PC-3 (cell line): ENCODE measurements around the gene SLC7A6. TPM values are rescaled to one million over a fixed set of nuclear protein-coding genes. Genes with fewer than 3 reads are reported as not detected.

Source experiments
- ATAC-seq: fragments of 200-7000 bp; cut with Tn5 transposase; 2 replicates; pipeline ENCODE4 v1.9.1; 2020; ENCODE audit warnings: mild to moderate bottlenecking, moderate library complexity
- BruUV-seq: library from RNA; stranded (reverse); fragments of 400-500 nt; replicated peaks from 2 replicates; lab custom pipeline; 2021; lab: Mats Ljungman, UMichigan
- CTCF ChIA-PET: fragments of 300-600 bp; sonication (Branson Sonifier 250); formaldehyde crosslinking; loops from one replicate; lab custom pipeline; 2022; ENCODE audit warnings: antibody characterized with exemption; lab: Charles Lee
- POLR2A ChIA-PET: fragments of 300-600 bp; sonication (Branson Sonifier 250); formaldehyde crosslinking; loops from one replicate; lab custom pipeline; 2022; ENCODE audit warnings: antibody characterized with exemption; ENCODE audit not compliant: unreplicated experiment; lab: Charles Lee
- DNase-seq: peaks from one replicate; pipeline ENCODE4 v3.0.0-alpha.2; 2015
- H2AFZ ChIP-seq: fragments of 300-600 bp; sonication (generic); 2 replicates; pipeline ENCODE4 v1.6.0; 2016; ENCODE audit warnings: antibody characterized with exemption, low read length
- H3F3A ChIP-seq: fragments of 300-600 bp; sonication (generic); one replicate; pipeline ENCODE4 v1.6.0; 2017; ENCODE audit warnings: antibody characterized with exemption, low read length, control low read depth, mild to moderate bottlenecking; ENCODE audit not compliant: unreplicated experiment
- H3K27ac ChIP-seq: fragments of 300-600 bp; sonication (generic); 2 replicates; pipeline ENCODE4 v1.5.1; 2016; ENCODE audit warnings: mild to moderate bottlenecking, low read length
- H3K27me3 ChIP-seq: fragments of 300-600 bp; sonication (generic); 2 replicates; pipeline ENCODE4 v1.6.1; 2016; ENCODE audit warnings: low read length, mixed read lengths
- H3K36me3 ChIP-seq: fragments of 300-600 bp; sonication (generic); 2 replicates; pipeline ENCODE4 v1.6.1; 2016; ENCODE audit warnings: low read depth, mixed run types, low read length, mixed read lengths
- H3K4me1 ChIP-seq: fragments of 300-600 bp; sonication (generic); 2 replicates; pipeline ENCODE4 v1.5.1; 2016; ENCODE audit warnings: low read length; ENCODE audit not compliant: insufficient read depth
- H3K4me2 ChIP-seq: fragments of 300-600 bp; sonication (generic); 2 replicates; pipeline ENCODE4 v1.6.0; 2016; ENCODE audit warnings: low read length
- H3K4me3 ChIP-seq: fragments of 300-600 bp; sonication (generic); 2 replicates; pipeline ENCODE4 v1.5.1; 2016; ENCODE audit warnings: mild to moderate bottlenecking, low read length, mixed read lengths
- H3K79me2 ChIP-seq: fragments of 300-600 bp; sonication (generic); 2 replicates; pipeline ENCODE4 v1.6.1; 2017; ENCODE audit warnings: low read length, mixed read lengths
- H3K9ac ChIP-seq: fragments of 300-600 bp; sonication (generic); 2 replicates; pipeline ENCODE4 v1.6.0; 2016; ENCODE audit warnings: mild to moderate bottlenecking, low read length
- H3K9me2 ChIP-seq: fragments of 300-600 bp; sonication (generic); replicated peaks from 2 replicates; pipeline ENCODE4 v1.6.1; 2016; ENCODE audit warnings: mixed run types, low read length, mixed read lengths
- H3K9me3 ChIP-seq: fragments of 300-600 bp; sonication (generic); 2 replicates; pipeline ENCODE4 v1.6.1; 2016; ENCODE audit warnings: low read length, mixed read lengths
- H4K20me1 ChIP-seq: fragments of 300-600 bp; sonication (generic); 2 replicates; pipeline ENCODE4 v1.6.1; 2016; ENCODE audit warnings: low read length, mixed read lengths
- CTCF ChIP-seq: fragments of 300-600 bp; sonication (generic); conservative IDR thresholded peaks from 2 replicates; pipeline ENCODE4 v1.5.1; 2017; ENCODE audit warnings: antibody characterized with exemption, low read depth, mild to moderate bottlenecking, low read length
- EZH2 ChIP-seq: fragments of 300-600 bp; sonication (generic); IDR thresholded peaks from one replicate; pipeline ENCODE4 v1.6.1; 2017; ENCODE audit warnings: antibody characterized with exemption, mild to moderate bottlenecking, low read length; ENCODE audit not compliant: unreplicated experiment
- EZH2phosphoT487 ChIP-seq: fragments of 300-600 bp; sonication (generic); IDR thresholded peaks from 2 replicates; pipeline ENCODE4 v1.6.1; 2018; ENCODE audit warnings: mild to moderate bottlenecking, antibody characterized with exemption, low read length, borderline replicate concordance
- intact Hi-C: fragments of 100-400 bp; cut with micrococcal nuclease; formaldehyde crosslinking; loops from 2 replicates; pipeline ENCODE4 v1.9.0; 2023
- total RNA-seq: library from RNA; depleted of rRNA; stranded (reverse); fragments of >200 nt; gene quantifications from 2 replicates; pipeline ENCODE4 v1.2.3, GENCODE V29; 2014

The SLC7A6 gene
- total RNA-seq, 1 experiment from 2014 or later, result 24.7 TPM

- ATAC-seq (no peak), DNase-seq (no peak)
- Histone ChIP-seq H3K9me3 (no peaks in the 10 kb centered on the region), H3K9me2 (no peaks in the 10 kb centered on the region), H3K4me2 (no peak overlapping the region), H4K20me1 (no peaks in the 10 kb centered on the region), H3K4me1 (peaks cover 6% of the 10 kb centered on the region; the same call in 1 of the 2 replicates), H3K4me3 (no peak overlapping the region), H3K27ac (no peak overlapping the region), H3F3A (no peaks in the 10 kb centered on the region), H3K9ac (no peak overlapping the region), H3K79me2 (peaks cover 32% of the 10 kb centered on the region), H2AFZ (no peak overlapping the region), H3K27me3 (no peaks in the 10 kb centered on the region), H3K36me3 (peaks cover 20% of the 10 kb centered on the region)
- TF ChIP-seq EZH2phosphoT487 (no peak), CTCF (no peak), EZH2 (no peak)
- CTCF ChIA-PET, result no interaction called here
- POLR2A ChIA-PET, result no interaction called here
- BruUV-seq, result no TSS peak
- intact Hi-C loops, result no loop called here
Measured at GRCh38 chr16:68306633-68307032, 42.3 kb downstream of the SLC7A6 start.

- CTCF ChIA-PET, result no interaction called here
- H3K9me2 ChIP-seq, result no peaks in the 10 kb centered on the region
- peaks cover 6% of the 10 kb centered on the region; the same call in 1 of the 2 replicates for H3K36me3 ChIP-seq
- no peak overlapping the region for H3K27ac ChIP-seq
- no peaks in the 10 kb centered on the region for H4K20me1 ChIP-seq
- no peaks in the 10 kb centered on the region for H3K9me3 ChIP-seq
- peak overlapping the region; percentile 89 for H3K9ac ChIP-seq
- intact Hi-C loops, result loop anchor here (5.0 kb wide), 1 partner anchor 62 kb away; the partner anchor contains the start of gene PLA2G15
- H3K4me3 ChIP-seq, result peak overlapping the region; percentile 98
- no peak for ATAC-seq
- no peaks in the 10 kb centered on the region for H3F3A ChIP-seq
- no peak for TF ChIP-seq CTCF
- TF ChIP-seq EZH2phosphoT487, result no peak
- no peak for TF ChIP-seq EZH2
- peaks cover 6% of the 10 kb centered on the region; the same call in 1 of the 2 replicates for H3K4me1 ChIP-seq
- no peaks in the 10 kb centered on the region for H3K27me3 ChIP-seq
- DNase-seq, result no peak
- H2AFZ ChIP-seq, result no peak overlapping the region
- POLR2A ChIA-PET, result no interaction called here
- peak overlapping the region; percentile 95 for H3K4me2 ChIP-seq
- no TSS peak for BruUV-seq
- H3K79me2 ChIP-seq, result peaks cover 51% of the 10 kb centered on the region
Measured at GRCh38 chr16:68309799-68310198, 45.5 kb downstream of the SLC7A6 start.

DNA sequence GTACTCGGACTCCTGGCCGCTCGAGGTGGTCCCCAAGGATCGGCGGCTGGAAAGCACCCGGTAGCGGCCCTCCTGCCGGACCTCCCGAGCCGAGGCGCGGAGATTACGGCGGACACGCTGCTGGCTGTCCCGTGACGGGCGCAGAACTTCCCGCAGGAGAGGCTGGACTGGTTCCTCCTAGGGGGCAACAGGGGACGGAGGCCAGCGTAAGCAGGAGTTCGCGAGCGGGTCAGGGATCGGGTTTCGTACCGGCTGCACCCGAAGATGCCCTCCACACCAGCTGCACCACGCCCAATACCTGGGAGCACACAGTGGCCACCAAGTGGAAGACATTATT lies 46.1 kb downstream of the SLC7A6 start:
- Histone ChIP-seq H3K79me2 (peaks cover 51% of the 10 kb centered on the region), H3K9me3 (no peaks in the 10 kb centered on the region), H3K9me2 (no peaks in the 10 kb centered on the region), H3K36me3 (peaks cover 2% of the 10 kb centered on the region; the same call in 1 of the 2 replicates), H3K27me3 (no peaks in the 10 kb centered on the region), H3K4me3 (peak overlapping the region; percentile 98), H3K4me1 (peaks cover 6% of the 10 kb centered on the region; the same call in 1 of the 2 replicates), H3K9ac (peak overlapping the region; percentile 89), H4K20me1 (no peaks in the 10 kb centered on the region), H2AFZ (peak overlapping the region; percentile 73), H3K4me2 (peak overlapping the region; percentile 95), H3K27ac (peak overlapping the region; percentile 48), H3F3A (no peaks in the 10 kb centered on the region)
- BruUV-seq, result TSS peak; percentile 70
- intact Hi-C loops, result loop anchor here (5.0 kb wide), 1 partner anchor 63 kb away; the partner anchor contains the start of gene PLA2G15
- no peak for TF ChIP-seq EZH2phosphoT487
- TF ChIP-seq EZH2, result no peak
- no peak for TF ChIP-seq CTCF
- CTCF ChIA-PET, result interaction anchor here (0.5 to 1.2 kb wide), 3 partner anchors 18 to 49 kb away, joined by 7 to 14 read pairs (median 11); partner anchors contain the start of gene SLC7A6
- DNase-seq (peak; percentile 6), ATAC-seq (peak; percentile 43)
- POLR2A ChIA-PET, result interaction anchor here (0.9 to 1.0 kb wide), 3 partner anchors 22 to 73 kb away, joined by 3 to 10 read pairs (median 6); partner anchors contain the start of gene SLC7A6
